ENCODE results near the gene TNFSF13B. TPM values are rescaled to one million over a fixed set of nuclear protein-coding genes. Genes with fewer than 3 reads are reported as not detected.

TNFSF13B gene
- polyA plus RNA-seq, 1 donor from 2014 or later = 0.50 TPM

DNA sequence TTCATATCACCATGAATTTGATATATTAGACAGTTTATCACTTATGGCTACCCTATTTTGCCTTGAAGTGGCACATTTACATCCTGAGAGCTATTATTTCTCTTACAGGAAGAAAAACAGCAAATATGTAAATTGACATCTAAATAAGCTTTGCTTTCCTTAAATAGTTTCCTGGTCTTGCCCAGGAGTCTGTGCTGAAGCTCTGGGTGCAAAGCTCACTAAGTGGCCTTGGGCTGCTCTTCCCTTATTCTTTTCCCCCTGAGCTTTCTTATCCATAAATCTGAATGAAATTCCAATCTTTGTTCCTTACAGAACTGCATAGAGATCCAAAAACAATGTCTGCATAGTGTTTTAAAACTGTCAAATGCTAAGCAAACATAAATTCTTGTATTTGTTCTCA, 56.3 kb downstream of the TNFSF13B start:
- no peaks in the 10 kb centered on the region for H3K36me3 ChIP-seq (ENCODE audit: insufficient read depth, low read length)
- H4K20me1 ChIP-seq (ENCODE audit: insufficient read depth) = no peaks in the 10 kb centered on the region

GRCh38 chr13:108326309-108326708, 56.8 kb downstream of the TNFSF13B start:
- no peak overlapping the region for H3K27ac ChIP-seq (ENCODE audit: low read length)
- H4K20me1 ChIP-seq (ENCODE audit: insufficient read depth) = no peaks in the 10 kb centered on the region
- no peaks in the 10 kb centered on the region for H3K9me3 ChIP-seq (ENCODE audit: low read length)
- no peak overlapping the region for H3K4me2 ChIP-seq (ENCODE audit: low read length)
- no peaks in the 10 kb centered on the region for H3K36me3 ChIP-seq (ENCODE audit: insufficient read depth, low read length)
- H2AFZ ChIP-seq (ENCODE audit: low read depth, low read length) = no peak overlapping the region
- H3K27me3 ChIP-seq (ENCODE audit: insufficient read depth, low read depth, low read length) = no peaks in the 10 kb centered on the region
- no peak overlapping the region for H3K4me3 ChIP-seq (ENCODE audit: low read length)
- H3K9me2 ChIP-seq (ENCODE audit: insufficient read depth, low read length) = no peaks in the 10 kb centered on the region
- H3K79me2 ChIP-seq (replicated peaks; ENCODE audit: insufficient read depth, low read length) = no peaks in the 10 kb centered on the region
- TF ChIP-seq RAD21 (conservative IDR thresholded peaks at IDR 0.05) (no peak), EZH2 (IDR thresholded peaks at IDR 0.05; ENCODE audit: borderline replicate concordance, insufficient read depth, low read length, poor library complexity, severe bottlenecking) (no peak), EP300 (conservative IDR thresholded peaks at IDR 0.05; ENCODE audit: poor library complexity, severe bottlenecking) (no peak), TAF1 (IDR thresholded peaks at IDR 0.05; ENCODE audit: low read depth) (no peak), MXI1 (conservative IDR thresholded peaks at IDR 0.05; ENCODE audit: poor library complexity, severe bottlenecking) (no peak), POLR2AphosphoS5 (IDR thresholded peaks at IDR 0.05) (no peak), REST (IDR thresholded peaks at IDR 0.05; ENCODE audit: borderline replicate concordance) (no peak), SMC3 (conservative IDR thresholded peaks at IDR 0.05; ENCODE audit: poor library complexity) (no peak)
- TF ChIP-seq, protein P1, sequence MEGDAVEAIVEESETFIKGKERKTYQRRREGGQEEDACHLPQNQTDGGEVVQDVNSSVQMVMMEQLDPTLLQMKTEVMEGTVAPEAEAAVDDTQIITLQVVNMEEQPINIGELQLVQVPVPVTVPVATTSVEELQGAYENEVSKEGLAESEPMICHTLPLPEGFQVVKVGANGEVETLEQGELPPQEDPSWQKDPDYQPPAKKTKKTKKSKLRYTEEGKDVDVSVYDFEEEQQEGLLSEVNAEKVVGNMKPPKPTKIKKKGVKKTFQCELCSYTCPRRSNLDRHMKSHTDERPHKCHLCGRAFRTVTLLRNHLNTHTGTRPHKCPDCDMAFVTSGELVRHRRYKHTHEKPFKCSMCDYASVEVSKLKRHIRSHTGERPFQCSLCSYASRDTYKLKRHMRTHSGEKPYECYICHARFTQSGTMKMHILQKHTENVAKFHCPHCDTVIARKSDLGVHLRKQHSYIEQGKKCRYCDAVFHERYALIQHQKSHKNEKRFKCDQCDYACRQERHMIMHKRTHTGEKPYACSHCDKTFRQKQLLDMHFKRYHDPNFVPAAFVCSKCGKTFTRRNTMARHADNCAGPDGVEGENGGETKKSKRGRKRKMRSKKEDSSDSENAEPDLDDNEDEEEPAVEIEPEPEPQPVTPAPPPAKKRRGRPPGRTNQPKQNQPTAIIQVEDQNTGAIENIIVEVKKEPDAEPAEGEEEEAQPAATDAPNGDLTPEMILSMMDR (IDR thresholded peaks at IDR 0.05; ENCODE audit: poor library complexity, severe bottlenecking) = no peak
- no peak overlapping the region for H3K9ac ChIP-seq (ENCODE audit: low read length)
- no peaks in the 10 kb centered on the region for H3F3A ChIP-seq (ENCODE audit: insufficient read depth, low read length, poor library complexity, severe bottlenecking)

More for the DNA sequence above, 56.3 kb downstream of the TNFSF13B start:
- no peaks in the 10 kb centered on the region for H3K9me2 ChIP-seq (ENCODE audit: insufficient read depth, low read length)
- no peak overlapping the region for H3K4me2 ChIP-seq (ENCODE audit: low read length)
- no peak for TF ChIP-seq RAD21 (conservative IDR thresholded peaks at IDR 0.05)
- no peak for TF ChIP-seq MXI1 (conservative IDR thresholded peaks at IDR 0.05; ENCODE audit: poor library complexity, severe bottlenecking)
- TF ChIP-seq SMC3 (conservative IDR thresholded peaks at IDR 0.05; ENCODE audit: poor library complexity) = no peak
- TF ChIP-seq TAF1 (IDR thresholded peaks at IDR 0.05; ENCODE audit: low read depth) = no peak
- no peak for TF ChIP-seq EZH2 (IDR thresholded peaks at IDR 0.05; ENCODE audit: borderline replicate concordance, insufficient read depth, low read length, poor library complexity, severe bottlenecking)
- no peak for TF ChIP-seq POLR2AphosphoS5 (IDR thresholded peaks at IDR 0.05)
- TF ChIP-seq, protein P1 (IDR thresholded peaks at IDR 0.05; ENCODE audit: poor library complexity, severe bottlenecking) = no peak
- TF ChIP-seq EP300 (conservative IDR thresholded peaks at IDR 0.05; ENCODE audit: poor library complexity, severe bottlenecking) = no peak
- no peaks in the 10 kb centered on the region for H3F3A ChIP-seq (ENCODE audit: insufficient read depth, low read length, poor library complexity, severe bottlenecking)
- no peaks in the 10 kb centered on the region for H3K79me2 ChIP-seq (replicated peaks; ENCODE audit: insufficient read depth, low read length)
- H3K9me3 ChIP-seq (ENCODE audit: low read length) = no peaks in the 10 kb centered on the region
- no peak overlapping the region for H3K9ac ChIP-seq (ENCODE audit: low read length)
- H3K27me3 ChIP-seq (ENCODE audit: insufficient read depth, low read depth, low read length) = no peaks in the 10 kb centered on the region
- no peak overlapping the region for H3K27ac ChIP-seq (ENCODE audit: low read length)
- H2AFZ ChIP-seq (ENCODE audit: low read depth, low read length) = no peak overlapping the region
- no peak overlapping the region for H3K4me3 ChIP-seq (ENCODE audit: low read length)
